Activated CD4-positive, alpha-beta T cell treated with anti-CD3 and anti-CD28 coated beads, Interleukin-2, amount 10 ng/mL, durations not matched to agents 24 days and 14 days (primary cell): ENCODE results near the gene TSR3. TPM values are rescaled to one million over a fixed set of nuclear protein-coding genes. Genes with fewer than 3 reads are reported as not detected.

ENCODE experiments used
- DNase-seq: peaks from one replicate; pipeline ENCODE4 v3.0.0; 2022
- H3K27ac Mint-ChIP-seq: one replicate; pipeline ENCODE4 v1.8.0; 2022; ENCODE audit warnings: mild to moderate bottlenecking, mixed read lengths
- H3K27me3 Mint-ChIP-seq: one replicate; pipeline ENCODE4 v1.8.0; 2022; ENCODE audit warnings: mixed read lengths
- H3K36me3 Mint-ChIP-seq: one replicate; pipeline ENCODE4 v1.8.0; 2022; ENCODE audit warnings: low read depth, mild to moderate bottlenecking, mixed read lengths
- H3K4me1 Mint-ChIP-seq: one replicate; pipeline ENCODE4 v1.8.0; 2021; ENCODE audit warnings: mixed read lengths
- H3K4me3 Mint-ChIP-seq: one replicate; pipeline ENCODE4 v1.8.0; 2022; ENCODE audit warnings: mild to moderate bottlenecking, moderate library complexity, mixed read lengths
- H3K9me3 Mint-ChIP-seq: one replicate; pipeline ENCODE4 v1.8.0; 2021; ENCODE audit warnings: mixed read lengths
- intact Hi-C: fragments of 100-400 bp; cut with micrococcal nuclease; formaldehyde crosslinking; loops from one replicate; pipeline ENCODE4 v1.15.1; 2023
- total RNA-seq: library from RNA; stranded (reverse); gene quantifications from 2 replicates; pipeline ENCODE4 v1.2.3, GENCODE V29; 2022

TSR3 gene
- total RNA-seq: 81.5 and 88.2 TPM in 2 replicates

DNA sequence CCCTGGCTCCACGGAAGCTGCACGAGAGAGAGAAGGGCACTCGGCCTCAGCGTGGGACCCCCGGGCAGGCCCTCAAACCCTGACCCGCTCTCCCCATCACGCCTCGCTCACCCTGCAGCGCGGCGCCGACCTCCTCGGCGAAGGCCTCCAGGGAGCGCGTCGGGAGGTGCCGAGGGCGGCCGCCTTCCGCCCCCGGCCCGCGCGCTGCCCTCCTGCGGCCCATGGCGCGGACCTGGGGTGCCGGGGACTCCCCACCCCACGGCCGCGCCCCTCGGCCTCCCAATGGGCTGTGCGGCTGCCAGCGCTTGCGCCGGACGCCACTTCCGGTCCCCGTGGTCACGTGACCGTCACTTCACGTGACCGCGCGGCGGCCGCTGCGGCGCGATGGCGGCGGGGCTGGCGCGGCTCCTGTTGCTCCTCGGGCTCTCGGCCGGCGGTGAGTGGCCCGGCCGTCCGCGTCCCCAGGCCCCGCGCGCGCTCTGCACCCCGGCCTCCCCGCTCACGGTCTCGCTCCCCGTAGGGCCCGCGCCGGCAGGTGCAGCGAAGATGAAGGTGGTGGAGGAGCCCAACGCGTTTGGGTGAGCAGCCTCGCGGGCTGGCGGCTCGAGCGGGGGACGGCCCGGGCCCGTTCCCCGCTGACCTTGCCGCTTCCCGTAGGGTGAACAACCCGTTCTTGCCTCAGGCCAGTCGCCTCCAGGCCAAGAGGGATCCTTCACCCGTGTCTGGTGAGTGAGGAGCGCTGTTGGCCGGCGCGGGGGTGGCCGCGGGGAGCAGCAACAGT, at the start of gene TSR3, which contains the start of gene GNPTG:
Gene TSR3, minus strand, starts transcription at position 297 of the 781 bp plus-strand sequence. Its CDS starts 74 bp downstream, at position 223.
Gene GNPTG, plus strand, starts transcription at position 350 of the 781 bp plus-strand sequence. Its CDS starts 35 bp downstream, at position 385.
- peak within 1 kb of the TSS; percentile 78 for H3K27ac Mint-ChIP-seq
- intact Hi-C loops: loop anchor here (2.0 to 5.0 kb wide), 2 partner anchors 41 to 71 kb away; partner anchors contain the start of gene UQCC4
- peaks cover 8% of the 10 kb centered on the region for H3K36me3 Mint-ChIP-seq
- H3K27me3 Mint-ChIP-seq: no peaks in the 10 kb centered on the region
- DNase-seq: peak; percentile 98
- H3K4me3 Mint-ChIP-seq: peak within 1 kb of the TSS; percentile 92
- H3K4me1 Mint-ChIP-seq: peaks cover 27% of the 10 kb centered on the region
- no peaks in the 10 kb centered on the region for H3K9me3 Mint-ChIP-seq

DNA sequence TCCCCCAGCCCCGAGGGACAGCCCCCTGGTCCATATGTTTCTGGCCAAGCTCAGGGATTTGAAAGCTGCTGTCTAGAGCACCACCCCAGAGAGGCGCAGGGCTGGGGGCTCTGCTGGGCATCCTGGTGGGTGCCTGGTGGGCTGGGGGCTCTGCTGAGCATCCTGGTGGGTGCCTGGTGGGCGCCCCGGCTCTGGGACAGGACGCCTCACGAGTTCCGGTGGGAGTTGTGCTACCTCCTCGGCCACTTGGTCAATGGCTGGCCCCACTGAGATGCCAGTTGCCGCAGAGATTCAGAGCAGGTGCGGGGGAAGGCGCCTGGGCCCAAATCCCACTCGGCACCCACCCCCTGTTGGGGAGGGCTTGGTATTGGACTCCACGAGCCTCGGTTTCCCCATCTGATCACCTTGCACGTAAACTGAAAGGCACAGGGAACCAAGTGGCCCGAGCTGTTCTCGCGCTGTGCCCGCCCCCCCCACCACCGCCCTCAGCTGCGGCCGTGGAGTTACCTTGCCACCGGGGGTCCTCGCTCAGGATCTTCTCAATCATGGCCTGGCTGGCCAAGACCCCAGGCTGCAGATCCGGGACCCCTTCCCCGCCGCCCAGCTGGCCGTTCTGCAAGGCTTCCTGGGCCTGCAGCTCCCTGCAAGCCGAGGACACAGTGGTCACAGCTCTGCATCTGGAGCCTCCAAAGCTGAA, 49.5 kb upstream of the TSR3 start:
- Mint-ChIP-seq H3K27me3 (no peaks in the 10 kb centered on the region), H3K4me1 (no peaks in the 10 kb centered on the region), H3K36me3 (peaks cover 30% of the 10 kb centered on the region), H3K27ac (no peak overlapping the region), H3K9me3 (no peaks in the 10 kb centered on the region), H3K4me3 (no peak overlapping the region)
- no peak for DNase-seq
- intact Hi-C loops: no loop called here

DNA sequence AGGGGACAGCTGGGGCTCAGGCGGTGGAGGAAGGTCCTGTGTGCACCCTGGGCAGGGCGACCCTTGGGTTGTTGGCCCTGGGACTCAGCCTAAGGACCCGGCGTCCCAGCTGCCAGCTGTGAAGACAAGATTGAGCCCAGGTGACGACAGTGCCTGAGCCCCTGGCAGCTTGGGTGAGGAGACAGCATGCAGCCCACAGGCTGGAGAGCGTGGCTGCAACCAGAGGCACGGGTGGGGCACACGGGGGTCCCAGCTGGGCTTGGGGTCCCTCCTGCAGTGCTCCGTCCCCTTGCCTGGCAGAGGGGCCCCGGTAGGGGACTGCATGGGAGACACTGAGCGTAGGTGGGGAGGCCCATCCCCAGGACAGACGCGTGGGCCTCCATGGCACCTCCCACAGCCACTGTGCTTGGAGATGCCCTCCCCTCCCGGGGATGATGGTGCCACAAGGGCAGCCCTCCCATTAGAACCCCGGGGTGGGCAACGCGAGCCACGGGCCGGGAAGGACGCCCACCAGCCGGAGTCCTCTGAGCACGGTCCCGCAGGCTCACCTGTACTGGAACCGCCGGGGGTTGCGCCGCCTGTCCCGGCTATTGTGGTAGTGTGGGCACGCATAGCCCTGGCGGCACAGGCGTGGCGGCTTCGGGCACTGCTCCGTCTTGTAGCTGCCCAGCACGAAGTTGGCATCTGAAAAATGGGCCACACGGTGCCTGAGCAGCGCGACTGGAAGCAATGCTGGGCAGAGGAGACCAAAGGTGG, 47.3 kb upstream of the TSR3 start:
- no peak overlapping the region for H3K27ac Mint-ChIP-seq

DNA sequence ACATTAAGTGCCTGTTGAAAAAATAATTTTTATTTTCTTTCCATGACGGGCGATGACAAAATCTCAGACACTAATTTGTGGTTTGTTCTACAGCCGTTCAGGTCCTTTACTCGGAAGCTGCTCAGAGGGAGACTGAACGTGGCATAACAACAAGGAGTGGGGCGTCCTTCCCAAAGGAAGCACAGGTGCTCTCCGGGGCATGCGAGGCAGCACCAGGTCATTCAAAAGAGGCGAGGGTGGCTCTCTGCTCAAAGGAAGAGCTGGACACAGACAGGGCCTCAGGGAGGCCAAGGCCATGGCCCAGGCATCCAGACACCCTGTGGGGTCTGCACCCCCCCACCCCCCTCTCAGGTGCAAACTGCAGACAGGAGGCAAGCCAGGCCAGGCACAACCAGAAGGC, 46.7 kb upstream of the TSR3 start:
- Mint-ChIP-seq H3K36me3 (peaks cover 29% of the 10 kb centered on the region), H3K9me3 (no peaks in the 10 kb centered on the region), H3K4me1 (no peaks in the 10 kb centered on the region), H3K27me3 (no peaks in the 10 kb centered on the region), H3K27ac (no peak overlapping the region), H3K4me3 (no peak overlapping the region)
- no peak for DNase-seq
- intact Hi-C loops: no loop called here

More for the DNA sequence above, 47.3 kb upstream of the TSR3 start:
- no peak for DNase-seq
- Mint-ChIP-seq H3K4me1 (no peaks in the 10 kb centered on the region), H3K4me3 (no peak overlapping the region), H3K9me3 (no peaks in the 10 kb centered on the region), H3K27me3 (no peaks in the 10 kb centered on the region), H3K36me3 (peaks cover 29% of the 10 kb centered on the region)
- intact Hi-C loops: no loop called here

DNA sequence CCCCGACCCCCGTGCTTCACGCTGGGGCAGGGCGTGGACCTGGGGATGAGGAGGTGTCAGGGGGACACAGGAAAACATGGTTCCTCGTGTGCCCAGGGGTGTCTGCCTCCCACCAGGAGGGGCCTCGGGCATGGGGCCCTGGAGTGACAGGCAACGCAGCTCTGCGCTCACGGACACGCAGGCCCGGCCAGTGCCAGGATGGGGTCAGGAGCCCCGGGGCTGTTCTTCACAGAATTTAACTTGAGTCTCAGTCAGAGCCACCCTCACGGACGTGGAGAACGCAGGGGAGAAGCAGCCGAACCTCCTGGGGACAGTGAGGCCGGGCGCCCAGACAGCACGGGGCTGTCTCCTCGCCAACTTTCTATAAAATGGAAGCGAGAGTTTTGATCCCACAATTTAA, 46.1 kb upstream of the TSR3 start:
- Mint-ChIP-seq H3K27me3 (no peaks in the 10 kb centered on the region), H3K4me1 (no peaks in the 10 kb centered on the region), H3K9me3 (no peaks in the 10 kb centered on the region), H3K4me3 (no peak overlapping the region), H3K36me3 (peaks cover 29% of the 10 kb centered on the region), H3K27ac (no peak overlapping the region)
- intact Hi-C loops: no loop called here
- no peak for DNase-seq

DNA sequence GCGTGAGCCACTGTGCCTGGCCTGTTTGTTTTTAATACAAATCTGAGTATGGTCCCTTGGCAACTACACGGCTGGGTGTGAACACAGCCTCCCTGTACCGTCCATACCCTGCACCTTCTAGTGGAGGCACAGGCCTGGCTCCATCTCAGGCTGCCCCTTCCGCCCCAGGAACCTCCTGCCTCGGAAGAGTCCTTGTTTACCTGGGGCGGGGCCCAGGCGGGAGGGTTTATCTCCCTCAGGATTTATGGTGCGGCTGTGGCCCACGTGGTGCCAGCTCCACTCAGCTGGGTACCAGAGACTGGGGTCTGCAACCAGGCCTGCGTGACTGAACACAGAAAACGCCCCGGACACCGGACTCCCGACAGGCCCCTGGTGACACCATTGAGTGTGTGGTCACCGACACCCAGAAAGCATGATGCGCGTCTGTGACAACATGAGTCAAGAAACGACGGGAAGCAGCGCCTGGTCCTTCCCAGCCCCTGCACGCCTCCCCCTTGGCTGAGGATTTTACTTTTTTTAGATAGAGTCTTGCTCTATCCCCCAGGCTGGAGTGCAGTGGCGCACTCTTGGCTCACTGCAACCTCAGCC, 43.9 kb upstream of the TSR3 start:
- no peak overlapping the region for H3K4me3 Mint-ChIP-seq
- no peak overlapping the region for H3K27ac Mint-ChIP-seq
- intact Hi-C loops: no loop called here
- no peaks in the 10 kb centered on the region for H3K9me3 Mint-ChIP-seq
- DNase-seq: no peak
- no peaks in the 10 kb centered on the region for H3K4me1 Mint-ChIP-seq
- no peaks in the 10 kb centered on the region for H3K27me3 Mint-ChIP-seq
- H3K36me3 Mint-ChIP-seq: peaks cover 24% of the 10 kb centered on the region

DNA sequence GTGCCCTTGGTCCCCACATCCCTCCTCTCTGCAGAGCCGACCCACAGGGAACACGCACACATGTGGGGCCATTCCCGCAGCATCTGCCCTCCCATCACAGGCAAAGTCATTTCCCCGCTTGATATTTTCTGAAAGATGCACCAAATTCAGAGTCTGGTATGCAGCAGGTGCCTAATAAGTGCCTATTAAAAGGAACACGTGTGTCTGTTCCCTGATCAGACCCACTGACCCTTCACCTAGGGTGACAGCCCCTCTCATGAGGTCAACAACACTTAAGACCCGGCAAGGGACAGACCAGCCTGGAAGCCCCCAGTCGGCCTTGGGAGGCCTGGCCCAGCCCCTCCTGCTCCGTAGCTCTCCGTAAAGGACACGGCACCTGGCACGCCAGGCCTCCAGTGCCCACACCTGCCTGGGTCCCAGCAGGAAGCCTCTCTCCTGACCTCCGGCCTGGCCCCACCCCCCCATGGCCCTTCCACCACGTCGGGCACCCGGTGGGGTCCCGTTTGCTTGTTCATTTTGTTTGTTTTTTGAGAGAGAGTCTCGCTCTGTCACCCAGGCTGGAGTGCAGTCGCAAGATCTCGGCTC, 42.8 kb upstream of the TSR3 start:
- no peak for DNase-seq
- intact Hi-C loops: no loop called here
- H3K27ac Mint-ChIP-seq: no peak overlapping the region
- H3K9me3 Mint-ChIP-seq: no peaks in the 10 kb centered on the region
- no peak overlapping the region for H3K4me3 Mint-ChIP-seq
- no peaks in the 10 kb centered on the region for H3K4me1 Mint-ChIP-seq
- H3K27me3 Mint-ChIP-seq: no peaks in the 10 kb centered on the region
- H3K36me3 Mint-ChIP-seq: peaks cover 17% of the 10 kb centered on the region

DNA sequence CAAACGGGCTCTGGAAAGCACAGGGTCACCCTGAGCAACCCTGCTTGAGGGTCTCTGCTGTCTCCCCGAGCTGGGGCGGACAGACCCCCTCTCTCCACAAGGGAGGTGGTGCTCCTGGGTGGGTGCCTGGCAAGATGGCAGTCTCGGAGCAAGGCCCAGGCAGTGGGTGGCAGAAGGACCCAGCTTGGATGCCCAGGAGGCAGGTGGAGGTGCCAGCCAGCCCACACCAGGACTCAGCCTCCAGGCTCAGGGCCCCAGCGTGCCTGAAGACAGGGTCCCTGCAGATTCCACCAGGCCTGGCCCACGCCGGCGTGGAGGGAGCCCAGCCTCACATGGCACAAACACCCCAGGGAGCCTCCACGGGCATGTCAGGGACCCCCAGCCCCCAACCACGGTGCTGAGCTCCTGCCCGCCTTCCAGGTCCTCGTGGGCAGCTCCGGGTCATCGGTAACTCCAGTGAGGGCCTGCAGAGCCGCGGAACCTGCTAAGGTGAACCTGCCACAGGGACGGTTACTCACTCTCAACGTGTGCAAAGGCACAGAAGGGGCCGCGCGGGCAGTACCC, 42.0 kb upstream of the TSR3 start:
- no peak for DNase-seq
- H3K36me3 Mint-ChIP-seq: peaks cover 15% of the 10 kb centered on the region
- H3K4me1 Mint-ChIP-seq: no peaks in the 10 kb centered on the region
- H3K9me3 Mint-ChIP-seq: no peaks in the 10 kb centered on the region
- H3K4me3 Mint-ChIP-seq: no peak overlapping the region
- H3K27me3 Mint-ChIP-seq: no peaks in the 10 kb centered on the region
- H3K27ac Mint-ChIP-seq: no peak overlapping the region
- intact Hi-C loops: no loop called here

DNA sequence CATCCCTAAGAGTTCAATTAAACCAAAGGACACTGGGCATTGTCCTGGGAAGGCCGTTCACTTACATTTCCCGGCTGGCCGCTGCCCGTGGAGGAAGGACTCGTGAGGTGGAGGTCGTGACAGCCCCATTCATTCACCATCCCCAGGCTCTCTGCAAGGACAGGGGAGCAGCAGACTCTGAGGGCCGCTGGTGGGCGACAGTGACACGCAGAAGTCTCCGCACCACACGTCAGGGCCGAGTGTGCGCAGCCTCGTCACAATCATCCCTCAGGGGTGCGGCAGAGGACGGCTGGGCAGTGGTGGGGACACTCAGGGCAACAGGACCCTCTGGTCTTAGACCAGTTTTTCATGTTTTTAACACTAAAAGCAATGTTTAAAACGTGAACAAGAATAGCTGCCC, 41.1 kb upstream of the TSR3 start:
- intact Hi-C loops: no loop called here
- no peaks in the 10 kb centered on the region for H3K9me3 Mint-ChIP-seq
- H3K27ac Mint-ChIP-seq: no peak overlapping the region
- DNase-seq: no peak
- H3K27me3 Mint-ChIP-seq: no peaks in the 10 kb centered on the region
- H3K36me3 Mint-ChIP-seq: peaks cover 10% of the 10 kb centered on the region
- no peaks in the 10 kb centered on the region for H3K4me1 Mint-ChIP-seq
- no peak overlapping the region for H3K4me3 Mint-ChIP-seq

DNA sequence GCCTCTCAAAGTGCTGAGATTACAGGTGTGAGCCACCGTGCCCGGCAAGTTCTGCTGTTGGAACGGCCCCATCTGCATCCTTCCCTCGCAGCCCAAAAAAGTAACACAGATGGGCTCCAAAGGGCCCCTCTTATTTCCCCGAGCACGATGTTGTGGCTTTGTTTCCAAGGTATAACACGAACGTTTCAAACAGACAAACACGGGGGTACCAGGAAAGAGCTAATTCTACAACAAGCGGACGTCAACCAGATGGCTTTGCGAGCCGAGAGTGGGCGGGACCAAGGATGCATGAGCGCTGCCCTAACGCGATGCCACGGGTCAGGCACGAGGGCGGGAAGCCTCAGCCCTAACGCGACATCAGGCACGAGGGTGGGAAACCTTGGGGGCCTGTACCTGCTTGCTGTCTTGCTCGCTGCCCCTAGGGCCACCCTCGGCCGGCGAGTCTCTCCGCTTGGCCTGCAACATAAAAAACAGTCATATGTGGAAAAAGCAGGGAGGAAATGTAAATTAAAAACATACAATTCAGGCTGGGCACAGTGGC, 38.6 kb upstream of the TSR3 start:
- no peaks in the 10 kb centered on the region for H3K9me3 Mint-ChIP-seq
- H3K4me1 Mint-ChIP-seq: no peaks in the 10 kb centered on the region
- H3K36me3 Mint-ChIP-seq: peaks cover 8% of the 10 kb centered on the region
- H3K27ac Mint-ChIP-seq: no peak overlapping the region
- intact Hi-C loops: no loop called here
- H3K27me3 Mint-ChIP-seq: no peaks in the 10 kb centered on the region
- DNase-seq: no peak
- H3K4me3 Mint-ChIP-seq: no peak overlapping the region

DNA sequence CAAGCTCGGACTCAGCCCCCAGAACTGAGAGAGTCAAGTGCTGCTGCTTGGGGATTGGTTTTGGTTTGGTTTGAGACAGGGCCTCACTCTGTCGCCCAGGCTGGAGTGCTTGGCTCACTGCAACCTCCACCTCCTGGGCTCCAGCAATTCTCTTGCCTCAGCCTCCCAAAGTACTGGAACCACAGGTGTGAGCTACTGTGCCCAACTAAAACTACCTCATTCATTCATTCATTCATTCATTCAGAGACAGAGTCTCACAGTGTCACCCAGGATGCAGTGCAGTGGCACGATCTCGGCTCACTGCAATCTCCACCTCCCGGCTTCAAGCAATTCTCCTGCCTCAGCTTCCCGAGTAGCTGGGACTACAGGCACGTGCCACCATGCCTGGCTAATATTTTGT, 38.1 kb upstream of the TSR3 start:
- Mint-ChIP-seq H3K4me3 (no peak overlapping the region), H3K27ac (no peak overlapping the region), H3K9me3 (no peaks in the 10 kb centered on the region), H3K27me3 (no peaks in the 10 kb centered on the region), H3K36me3 (peaks cover 11% of the 10 kb centered on the region), H3K4me1 (no peaks in the 10 kb centered on the region)
- DNase-seq: no peak
- intact Hi-C loops: no loop called here

DNA sequence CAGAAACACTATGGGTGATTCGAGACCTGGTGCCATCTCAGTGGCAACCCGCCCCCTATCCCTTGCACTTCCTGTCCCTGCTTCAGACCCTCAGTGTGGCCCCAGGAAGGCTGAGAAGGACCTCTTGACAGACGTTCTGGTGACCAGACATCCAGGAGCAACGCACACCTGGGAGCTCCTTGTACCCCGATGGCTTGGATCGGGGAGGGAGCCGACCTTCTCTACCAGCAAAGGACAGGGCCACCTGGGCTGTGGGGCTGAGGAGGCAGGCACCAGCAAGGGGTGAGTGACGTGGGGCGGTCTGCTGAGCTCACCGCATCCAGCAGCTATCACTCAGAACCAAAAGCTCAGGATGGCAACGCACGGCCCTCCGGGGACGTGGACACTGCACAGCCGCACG, 35.7 kb upstream of the TSR3 start:
- no peaks in the 10 kb centered on the region for H3K9me3 Mint-ChIP-seq
- H3K36me3 Mint-ChIP-seq: peaks cover 10% of the 10 kb centered on the region
- H3K4me3 Mint-ChIP-seq: no peak overlapping the region
- no peak overlapping the region for H3K27ac Mint-ChIP-seq
- no peaks in the 10 kb centered on the region for H3K4me1 Mint-ChIP-seq
- no peaks in the 10 kb centered on the region for H3K27me3 Mint-ChIP-seq
- no peak for DNase-seq
- intact Hi-C loops: no loop called here

DNA sequence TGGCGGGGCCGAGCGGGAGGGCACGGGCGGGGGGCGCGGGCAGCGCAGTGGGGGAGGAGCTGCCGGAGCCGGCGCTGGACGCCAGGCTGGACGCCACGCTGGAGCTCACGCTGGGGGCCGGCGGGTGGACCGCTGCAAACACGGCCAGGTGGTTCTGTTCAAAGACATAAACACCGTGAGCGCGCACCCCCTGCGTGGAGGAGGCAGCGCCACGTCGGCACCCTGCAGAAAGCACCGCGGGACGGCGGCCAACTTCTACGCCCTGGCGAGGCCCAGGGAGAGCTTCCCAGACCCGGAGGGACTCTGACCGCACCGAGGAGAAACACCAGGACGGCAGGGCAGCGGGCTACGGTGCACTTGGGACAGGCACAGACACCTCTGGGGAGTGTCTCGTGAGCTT, 33.6 kb upstream of the TSR3 start:
- no peaks in the 10 kb centered on the region for H3K27me3 Mint-ChIP-seq

More for the DNA sequence above, 33.6 kb upstream of the TSR3 start:
- DNase-seq: no peak
- Mint-ChIP-seq H3K4me1 (no peaks in the 10 kb centered on the region), H3K27ac (no peak overlapping the region), H3K9me3 (no peaks in the 10 kb centered on the region), H3K4me3 (no peak overlapping the region), H3K36me3 (peaks cover 7% of the 10 kb centered on the region)
- intact Hi-C loops: no loop called here
